Peyer's patch (tissue), 4 donors: ENCODE measurements around the gene FNDC4.

ENCODE experiments used
- POLR2A ChIP-seq, 2 donors: fragments of 450-650 bp; IDR thresholded peaks; one replicate each; pipeline ENCODE4 v1.5.1; 2017; ENCODE audit warnings: antibody characterized with exemption in 2 of 2, mild to moderate bottlenecking in 2 of 2, moderate library complexity in 2 of 2
- TF ChIP-seq, protein P1 (sequence below), 6 experiments: fragments of 450-650 bp in 4 of 6; fragments of 200-600 bp in 2 of 6; sonication (generic) in 1 of 6; IDR thresholded peaks; one replicate each; pipeline ENCODE4 v1.5.1; 2017 to 2019; ENCODE audit warnings: antibody characterized with exemption in 6 of 6, mild to moderate bottlenecking in 3 of 6, moderate library complexity in 1 of 6

DNA sequence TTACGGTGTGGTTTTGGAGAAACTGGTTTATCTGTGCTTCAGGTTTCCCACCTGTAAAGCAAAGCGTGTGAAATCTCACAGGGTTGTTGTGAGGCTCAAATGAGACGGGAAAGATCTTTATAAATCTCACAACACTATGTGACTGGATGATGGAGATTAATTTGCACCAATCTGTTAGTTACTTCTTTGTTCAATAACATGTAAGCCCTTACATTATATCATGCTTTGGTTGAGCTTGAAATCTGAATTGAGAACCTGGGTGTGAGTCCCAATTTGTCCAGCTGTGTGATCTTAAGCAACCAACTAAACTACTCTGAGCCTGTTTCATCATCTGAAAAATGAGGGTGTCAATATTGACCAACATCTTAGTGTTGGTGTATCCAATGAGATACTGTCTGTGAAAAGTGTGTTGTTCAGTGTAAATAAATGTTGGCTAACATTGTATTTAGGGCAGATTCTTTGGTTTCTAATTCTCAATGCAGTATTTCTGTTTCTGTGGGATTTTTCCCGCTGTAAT, 898 bp upstream of the FNDC4 start:
- TF ChIP-seq, protein P1, sequence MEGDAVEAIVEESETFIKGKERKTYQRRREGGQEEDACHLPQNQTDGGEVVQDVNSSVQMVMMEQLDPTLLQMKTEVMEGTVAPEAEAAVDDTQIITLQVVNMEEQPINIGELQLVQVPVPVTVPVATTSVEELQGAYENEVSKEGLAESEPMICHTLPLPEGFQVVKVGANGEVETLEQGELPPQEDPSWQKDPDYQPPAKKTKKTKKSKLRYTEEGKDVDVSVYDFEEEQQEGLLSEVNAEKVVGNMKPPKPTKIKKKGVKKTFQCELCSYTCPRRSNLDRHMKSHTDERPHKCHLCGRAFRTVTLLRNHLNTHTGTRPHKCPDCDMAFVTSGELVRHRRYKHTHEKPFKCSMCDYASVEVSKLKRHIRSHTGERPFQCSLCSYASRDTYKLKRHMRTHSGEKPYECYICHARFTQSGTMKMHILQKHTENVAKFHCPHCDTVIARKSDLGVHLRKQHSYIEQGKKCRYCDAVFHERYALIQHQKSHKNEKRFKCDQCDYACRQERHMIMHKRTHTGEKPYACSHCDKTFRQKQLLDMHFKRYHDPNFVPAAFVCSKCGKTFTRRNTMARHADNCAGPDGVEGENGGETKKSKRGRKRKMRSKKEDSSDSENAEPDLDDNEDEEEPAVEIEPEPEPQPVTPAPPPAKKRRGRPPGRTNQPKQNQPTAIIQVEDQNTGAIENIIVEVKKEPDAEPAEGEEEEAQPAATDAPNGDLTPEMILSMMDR (IDR thresholded peaks at IDR 0.05) = no peak
- TF ChIP-seq POLR2A (IDR thresholded peaks at IDR 0.05) = no peak
